Hepatocyte (in vitro differentiated cells): ENCODE measurements around the gene ALAS2.

Experiments
- EZH2 ChIP-seq: fragments of 200-600 bp; sonication (generic); IDR thresholded peaks from 2 replicates; pipeline ENCODE4 v1.6.1; 2016; ENCODE audit warnings: antibody characterized with exemption, mild to moderate bottlenecking, borderline replicate concordance
- EZH2phosphoT487 ChIP-seq: fragments of 200-600 bp; sonication (generic); IDR thresholded peaks from one replicate; pipeline ENCODE4 v1.6.1; 2018; ENCODE audit warnings: antibody characterized with exemption, mild to moderate bottlenecking, low read depth, moderate library complexity; ENCODE audit not compliant: unreplicated experiment, severe bottlenecking
- TF ChIP-seq, protein P1 (sequence below): fragments of 200-600 bp; sonication (generic); IDR thresholded peaks from 2 replicates; pipeline ENCODE4 v1.5.1; 2016; ENCODE audit warnings: antibody characterized with exemption, mild to moderate bottlenecking; ENCODE audit not compliant: poor library complexity

DNA sequence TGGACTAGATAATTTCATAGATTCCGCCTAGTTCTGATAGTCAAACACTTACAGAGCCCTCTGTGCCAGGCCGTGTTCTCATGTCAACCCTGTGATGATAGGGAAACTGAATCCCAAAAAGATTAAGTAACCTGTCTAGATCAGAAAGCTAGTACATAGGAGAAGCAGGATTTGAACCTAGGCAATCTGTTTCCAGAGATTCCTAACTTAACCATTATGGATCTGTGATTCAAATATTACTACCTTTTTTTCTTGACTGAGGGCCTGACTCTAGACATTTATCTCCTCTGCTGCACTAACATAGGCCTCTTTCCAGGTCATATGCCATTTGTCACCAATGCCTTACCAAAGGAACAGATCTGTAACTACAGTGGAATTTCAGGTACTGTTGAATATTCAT, 1.5 kb downstream of the ALAS2 start:
- TF ChIP-seq, protein P1, sequence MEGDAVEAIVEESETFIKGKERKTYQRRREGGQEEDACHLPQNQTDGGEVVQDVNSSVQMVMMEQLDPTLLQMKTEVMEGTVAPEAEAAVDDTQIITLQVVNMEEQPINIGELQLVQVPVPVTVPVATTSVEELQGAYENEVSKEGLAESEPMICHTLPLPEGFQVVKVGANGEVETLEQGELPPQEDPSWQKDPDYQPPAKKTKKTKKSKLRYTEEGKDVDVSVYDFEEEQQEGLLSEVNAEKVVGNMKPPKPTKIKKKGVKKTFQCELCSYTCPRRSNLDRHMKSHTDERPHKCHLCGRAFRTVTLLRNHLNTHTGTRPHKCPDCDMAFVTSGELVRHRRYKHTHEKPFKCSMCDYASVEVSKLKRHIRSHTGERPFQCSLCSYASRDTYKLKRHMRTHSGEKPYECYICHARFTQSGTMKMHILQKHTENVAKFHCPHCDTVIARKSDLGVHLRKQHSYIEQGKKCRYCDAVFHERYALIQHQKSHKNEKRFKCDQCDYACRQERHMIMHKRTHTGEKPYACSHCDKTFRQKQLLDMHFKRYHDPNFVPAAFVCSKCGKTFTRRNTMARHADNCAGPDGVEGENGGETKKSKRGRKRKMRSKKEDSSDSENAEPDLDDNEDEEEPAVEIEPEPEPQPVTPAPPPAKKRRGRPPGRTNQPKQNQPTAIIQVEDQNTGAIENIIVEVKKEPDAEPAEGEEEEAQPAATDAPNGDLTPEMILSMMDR: no peak
- TF ChIP-seq EZH2 (no peak), EZH2phosphoT487 (no peak)
